Measurements from ENCODE around the gene GRM7. TPM values are rescaled to one million over a fixed set of nuclear protein-coding genes. Genes with fewer than 3 reads are reported as not detected.
A peak's percentile ranks its signal among the peaks of the same experiment; 100 is the strongest.

Gene GRM7
- total and polyA plus RNA-seq, 8 donors, result 0.05 to 2.2 TPM; not detected in 6

- Histone ChIP-seq H3K4me3 (no peak overlapping the region), H3K27ac (no peak overlapping the region), H3K4me1 (peaks cover 0 to 15% (median 4%) of the 10 kb centered on the region in 4 donors), H3K27me3 (no peaks in the 10 kb centered on the region), H3K9me3 (no peaks in the 10 kb centered on the region), H3K36me3 (no peaks in the 10 kb centered on the region)
- TF ChIP-seq EP300 (IDR thresholded peaks at IDR 0.05), result no peak
- DNase-seq, result no peak
- 88 to 100% (median 95%) methylated on average over 1 of the region's 1 CpG for WGBS, 5 donors
- intact Hi-C loops (cut with DNase I; ENCODE audit: low total_unique reads), result no loop called here
These were observed 659.1 kb downstream of the GRM7 start for GRCh38 chr3:7520059-7520458.

- Histone ChIP-seq H3K9me3 (peaks cover 0 to 2% (median 0%) of the 10 kb centered on the region in 4 donors), H3K4me1 (peaks cover 0 to 15% (median 4%) of the 10 kb centered on the region in 4 donors), H3K36me3 (no peaks in the 10 kb centered on the region), H3K27me3 (no peaks in the 10 kb centered on the region), H3K27ac (no peak overlapping the region), H3K4me3 (no peak overlapping the region)
- TF ChIP-seq POLR2AphosphoS5 (IDR thresholded peaks at IDR 0.05) (no peak), EP300 (IDR thresholded peaks at IDR 0.05) (no peak), CTCF (IDR thresholded peaks at IDR 0.05) (no peak), POLR2A (IDR thresholded peaks at IDR 0.05) (no peak)
- intact Hi-C loops (cut with DNase I; ENCODE audit: low total_unique reads), result no loop called here
- DNase-seq, result no peak
- 89 to 100% (median 92%) methylated on average over 1 of the region's 1 CpG for WGBS, 5 donors
These were observed 659.7 kb downstream of the GRM7 start for GRCh38 chr3:7520593-7520992.

GRCh38 chr3:7536510-7536909 lies 675.6 kb downstream of the GRM7 start:
- Histone ChIP-seq H3K4me1 (no peaks in the 10 kb centered on the region), H3K27ac (no peak overlapping the region), H3K36me3 (no peaks in the 10 kb centered on the region), H3K27me3 (no peaks in the 10 kb centered on the region), H3K9me3 (no peaks in the 10 kb centered on the region), H3K4me3 (no peak overlapping the region)
- intact Hi-C loops (cut with DNase I; ENCODE audit: low total_unique reads), result no loop called here
- no peak for DNase-seq
- no peak for TF ChIP-seq EP300 (IDR thresholded peaks at IDR 0.05)
- TF ChIP-seq POLR2AphosphoS5 (IDR thresholded peaks at IDR 0.05), result no peak
- no peak for TF ChIP-seq POLR2A (IDR thresholded peaks at IDR 0.05)
- no peak for TF ChIP-seq CTCF (IDR thresholded peaks at IDR 0.05)

- WGBS, 5 donors, result 86 to 98% (median 92%) methylated on average over 1 of the region's 1 CpG
- Histone ChIP-seq H3K36me3 (no peaks in the 10 kb centered on the region), H3K4me3 (no peak overlapping the region), H3K27ac (no peak overlapping the region), H3K4me1 (no peaks in the 10 kb centered on the region), H3K9me3 (no peaks in the 10 kb centered on the region), H3K27me3 (no peaks in the 10 kb centered on the region)
- no peak for DNase-seq
- TF ChIP-seq CTCF (IDR thresholded peaks at IDR 0.05) (no peak), POLR2AphosphoS5 (IDR thresholded peaks at IDR 0.05) (no peak), POLR2A (IDR thresholded peaks at IDR 0.05) (no peak), EP300 (IDR thresholded peaks at IDR 0.05) (no peak)
- intact Hi-C loops (cut with DNase I; ENCODE audit: low total_unique reads), result no loop called here
These were observed 676.0 kb downstream of the GRM7 start for GRCh38 chr3:7536921-7537320.

- intact Hi-C loops (cut with DNase I; ENCODE audit: low total_unique reads), result loop anchor here (10.0 kb wide), 1 partner anchor 259 kb away; no protein-coding TSS in a partner anchor
These were observed 682.5 kb downstream of the GRM7 start for GRCh38 chr3:7543294-7543880.

More at GRCh38 chr3:7543294-7543880, 682.5 kb downstream of the GRM7 start:
- H3K9me3 ChIP-seq, result no peaks in the 10 kb centered on the region
- no peaks in the 10 kb centered on the region for H3K36me3 ChIP-seq
- DNase-seq, result peak in 1 of 2 donors; percentile 29
- no peak overlapping the region for H3K27ac ChIP-seq
- no peak overlapping the region for H3K4me3 ChIP-seq
- no peaks in the 10 kb centered on the region for H3K4me1 ChIP-seq
- H3K27me3 ChIP-seq, result no peaks in the 10 kb centered on the region
- WGBS, 5 donors, result 47 to 60% (median 54%) methylated on average over 5 of the region's 5 CpGs
- TF ChIP-seq EP300 (IDR thresholded peaks at IDR 0.05), result no peak
- TF ChIP-seq CTCF (IDR thresholded peaks at IDR 0.05), result no peak
- no peak for TF ChIP-seq POLR2A (IDR thresholded peaks at IDR 0.05)
